Measurements from ENCODE around the gene RHOV.

DNA sequence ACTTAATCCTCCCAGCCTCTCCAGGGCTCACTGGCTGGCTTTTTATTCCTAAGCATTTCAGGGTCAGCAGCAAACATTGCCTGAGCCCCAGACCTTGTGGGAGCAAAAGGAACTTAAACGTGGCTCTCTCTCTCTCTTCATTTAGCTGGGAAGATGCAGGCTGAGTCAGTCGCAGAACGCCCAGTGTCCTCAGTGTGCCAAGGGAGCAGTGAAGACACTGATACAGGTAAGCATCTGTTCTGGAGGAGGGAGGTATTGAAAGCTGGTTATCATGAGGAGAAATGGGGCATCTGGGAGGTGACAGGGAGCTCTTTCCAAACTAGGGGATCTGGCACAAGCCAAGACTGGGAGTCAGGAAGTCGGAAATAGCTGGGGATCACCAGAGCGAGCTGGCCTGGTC, 4.3 kb downstream of the RHOV start:
- TF ChIP-seq GLIS3 (CRISPR knock-in tag; IDR thresholded peaks at IDR 0.05) (no peak), TOX (CRISPR knock-in tag; IDR thresholded peaks at IDR 0.05; ENCODE audit: borderline replicate concordance) (no peak), ESRRG (CRISPR knock-in tag; IDR thresholded peaks at IDR 0.05) (no peak), PATZ1 (CRISPR knock-in tag; IDR thresholded peaks at IDR 0.05; ENCODE audit: borderline replicate concordance) (no peak), OSR1 (CRISPR knock-in tag; IDR thresholded peaks at IDR 0.05) (no peak)
